Activated naive CD4-positive, alpha-beta T cell treated with anti-CD3 and anti-CD28 coated beads, Interleukin-2, amount 10 ng/mL, durations not matched to agents 7 days and 5 days (primary cell): ENCODE measurements around the gene PLIN3.
"Not testable (repeated sequence)": the region's sequence is repeated elsewhere in the genome, so short reads cannot be mapped to it uniquely, and the experiment has no call there.

ENCODE experiments used
- CTCF ChIA-PET: fragments of 350-600 bp; sonication (Branson Sonifier 250); formaldehyde crosslinking; loops from one replicate; lab custom pipeline; 2021; ENCODE audit warnings: antibody characterized with exemption; lab: Charles Lee
- DNase-seq: peaks from one replicate; pipeline ENCODE4 v3.0.0-alpha.2; 2020
- H3K27ac Mint-ChIP-seq: one replicate; pipeline ENCODE4 v1.8.0; 2021; ENCODE audit warnings: mild to moderate bottlenecking, moderate library complexity, mixed read lengths
- H3K27me3 Mint-ChIP-seq: one replicate; pipeline ENCODE4 v1.8.0; 2021; ENCODE audit warnings: mild to moderate bottlenecking, mixed read lengths
- H3K36me3 Mint-ChIP-seq: one replicate; pipeline ENCODE4 v1.8.0; 2021; ENCODE audit warnings: mixed read lengths
- H3K4me1 Mint-ChIP-seq: one replicate; pipeline ENCODE4 v1.8.0; 2021; ENCODE audit warnings: mixed read lengths
- H3K4me3 Mint-ChIP-seq: one replicate; pipeline ENCODE4 v1.8.0; 2021; ENCODE audit warnings: mild to moderate bottlenecking, moderate library complexity, mixed read lengths
- H3K9me3 Mint-ChIP-seq: one replicate; pipeline ENCODE4 v1.8.0; 2021; ENCODE audit warnings: mixed read lengths

PLIN3 gene

GRCh38 chr19:4877753-4878490 lies 10.5 kb upstream of the PLIN3 start:
- Mint-ChIP-seq H3K27me3 (peaks cover 32% of the 10 kb centered on the region), H3K9me3 (no peaks in the 10 kb centered on the region), H3K36me3 (no peaks in the 10 kb centered on the region), H3K27ac (no peak overlapping the region), H3K4me3 (no peak overlapping the region), H3K4me1 (peaks cover 6% of the 10 kb centered on the region)
- CTCF ChIA-PET, result interaction anchor here (0.9 kb wide), 1 partner anchor 9 kb away, joined by 3 read pairs; no protein-coding TSS in a partner anchor
- no peak for DNase-seq

GRCh38 chr19:4873930-4874329 lies 6.5 kb upstream of the PLIN3 start:
- Mint-ChIP-seq H3K36me3 (no peaks in the 10 kb centered on the region), H3K27ac (no peak overlapping the region), H3K4me3 (no peak overlapping the region), H3K4me1 (peaks cover 18% of the 10 kb centered on the region), H3K27me3 (peaks cover 54% of the 10 kb centered on the region), H3K9me3 (no peaks in the 10 kb centered on the region)
- CTCF ChIA-PET, result interaction anchor here (1.7 to 9.0 kb wide), 5 partner anchors 34 to 156 kb away, joined by 5 to 80 read pairs (median 18); no protein-coding TSS in a partner anchor
- no peak for DNase-seq

GRCh38 chr19:4871711-4872110 lies 4.2 kb upstream of the PLIN3 start:
- H3K27ac Mint-ChIP-seq, result no peak overlapping the region
- H3K36me3 Mint-ChIP-seq, result no peaks in the 10 kb centered on the region
- no peak for DNase-seq
- H3K9me3 Mint-ChIP-seq, result no peaks in the 10 kb centered on the region
- H3K4me3 Mint-ChIP-seq, result no peak overlapping the region
- H3K27me3 Mint-ChIP-seq, result peaks cover 42% of the 10 kb centered on the region
- CTCF ChIA-PET, result interaction anchor here (0.9 to 9.0 kb wide), 6 partner anchors 36 to 158 kb away, joined by 3 to 80 read pairs (median 16); no protein-coding TSS in a partner anchor
- H3K4me1 Mint-ChIP-seq, result peaks cover 26% of the 10 kb centered on the region

GRCh38 chr19:4870025-4870700 lies 2.7 kb upstream of the PLIN3 start:
- DNase-seq, result peak; percentile 29
- H3K4me1 Mint-ChIP-seq, result peaks cover 31% of the 10 kb centered on the region
- H3K36me3 Mint-ChIP-seq, result no peaks in the 10 kb centered on the region
- no peak overlapping the region for H3K4me3 Mint-ChIP-seq
- H3K9me3 Mint-ChIP-seq, result no peaks in the 10 kb centered on the region
- H3K27ac Mint-ChIP-seq, result peak overlapping the region; percentile 63
- peaks cover 37% of the 10 kb centered on the region for H3K27me3 Mint-ChIP-seq
- CTCF ChIA-PET, result interaction anchor here (0.9 to 9.0 kb wide), 3 partner anchors 19 to 160 kb away, joined by 3 to 80 read pairs (median 74); no protein-coding TSS in a partner anchor

GRCh38 chr19:4868286-4868834 lies 893 bp upstream of the PLIN3 start:
- peaks cover 31% of the 10 kb centered on the region for H3K4me1 Mint-ChIP-seq
- H3K9me3 Mint-ChIP-seq, result no peaks in the 10 kb centered on the region
- no peak for DNase-seq
- H3K27me3 Mint-ChIP-seq, result peaks cover 31% of the 10 kb centered on the region
- peak overlapping the region; percentile 74 for H3K4me3 Mint-ChIP-seq
- no peak overlapping the region for H3K27ac Mint-ChIP-seq
- H3K36me3 Mint-ChIP-seq, result no peaks in the 10 kb centered on the region
- CTCF ChIA-PET, result interaction anchor here (1.0 to 9.0 kb wide), 6 partner anchors 9 to 162 kb away, joined by 3 to 80 read pairs (median 4); no protein-coding TSS in a partner anchor

GRCh38 chr19:4866595-4867424 lies 657 bp downstream of the PLIN3 start:
- H3K27me3 Mint-ChIP-seq, result peaks cover 16% of the 10 kb centered on the region
- DNase-seq, result peak; percentile 64
- H3K36me3 Mint-ChIP-seq, result no peaks in the 10 kb centered on the region
- H3K4me1 Mint-ChIP-seq, result peaks cover 27% of the 10 kb centered on the region
- H3K4me3 Mint-ChIP-seq, result peak overlapping the region; percentile 74
- no peaks in the 10 kb centered on the region for H3K9me3 Mint-ChIP-seq
- H3K27ac Mint-ChIP-seq, result peak overlapping the region; percentile 67
- CTCF ChIA-PET, result interaction anchor here (0.7 to 9.0 kb wide), 7 partner anchors 15 to 163 kb away, joined by 3 to 80 read pairs (median 4); no protein-coding TSS in a partner anchor

DNA sequence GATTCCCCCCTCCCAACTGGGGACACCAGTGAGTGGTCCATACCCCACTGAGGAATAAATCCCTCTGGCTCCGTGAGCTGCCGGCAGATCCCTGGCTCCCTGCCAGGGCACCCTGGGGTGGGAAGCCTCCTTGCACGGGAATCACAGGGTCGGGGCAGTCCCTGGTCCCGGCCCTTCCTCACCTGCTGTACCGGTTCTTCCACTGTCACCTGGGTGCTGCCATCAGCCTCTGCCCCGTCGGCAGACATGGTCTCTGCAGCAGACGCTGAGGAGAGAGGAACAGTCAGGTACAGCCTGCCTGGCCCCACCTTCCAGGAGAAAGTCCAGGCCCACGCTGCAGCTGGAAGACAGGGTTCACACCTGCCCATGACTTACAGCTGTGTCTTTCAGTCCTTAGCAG lies 6.3 kb downstream of the PLIN3 start:
- Mint-ChIP-seq H3K4me3 (no peak overlapping the region), H3K27me3 (no peaks in the 10 kb centered on the region), H3K36me3 (peaks cover 1% of the 10 kb centered on the region), H3K9me3 (no peaks in the 10 kb centered on the region), H3K4me1 (peaks cover under 1% of the 10 kb centered on the region), H3K27ac (no peak overlapping the region)
- CTCF ChIA-PET, result no interaction called here
- DNase-seq, result no peak

DNA sequence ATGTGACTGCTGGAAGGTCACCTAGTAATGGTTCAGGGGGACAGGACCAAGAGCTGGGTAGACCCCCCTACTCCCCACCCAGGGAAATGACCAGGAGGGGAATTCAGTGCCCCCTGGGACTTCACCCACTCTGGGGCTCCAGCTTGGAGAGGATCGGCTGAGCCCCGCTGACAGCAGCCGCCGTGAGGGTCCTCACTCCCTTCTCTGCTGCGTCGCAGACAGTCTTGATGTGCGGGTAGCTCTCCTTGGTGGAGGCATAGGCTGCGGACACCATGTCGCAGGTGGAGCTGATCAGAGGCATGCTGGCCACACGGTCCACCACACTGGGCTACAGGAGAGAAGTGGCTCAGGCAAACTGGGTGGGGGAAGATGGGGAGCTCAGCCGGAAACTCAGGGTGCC lies 7.8 kb downstream of the PLIN3 start:
- no peak for DNase-seq
- Mint-ChIP-seq H3K9me3 (no peaks in the 10 kb centered on the region), H3K36me3 (peaks cover 4% of the 10 kb centered on the region), H3K4me1 (no peaks in the 10 kb centered on the region), H3K4me3 (no peak overlapping the region), H3K27me3 (no peaks in the 10 kb centered on the region), H3K27ac (no peak overlapping the region)
- CTCF ChIA-PET, result interaction anchor here (0.7 to 1.3 kb wide), 3 partner anchors 9 to 50 kb away, joined by 4 to 6 read pairs (median 4); no protein-coding TSS in a partner anchor

DNA sequence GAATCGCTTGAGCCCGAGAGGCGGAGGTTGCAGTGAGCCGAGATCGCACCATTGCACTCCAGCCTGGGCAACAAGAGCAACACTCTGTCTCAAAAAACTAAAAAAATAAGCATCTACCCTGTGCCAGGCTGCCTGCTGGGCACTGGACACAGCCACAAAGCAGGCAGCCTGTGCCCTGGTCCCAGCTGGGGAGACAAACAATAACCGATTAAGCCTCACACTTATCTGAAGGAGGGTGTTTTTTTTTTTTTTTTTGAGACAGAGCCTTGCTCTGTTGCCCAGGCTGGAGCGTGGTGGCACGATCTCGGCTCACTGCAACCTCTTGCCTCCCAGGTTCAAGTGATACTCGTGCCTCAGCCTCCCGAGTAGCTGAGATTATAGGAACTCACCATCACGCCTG lies 11.0 kb downstream of the PLIN3 start:
- H3K27ac Mint-ChIP-seq, H3K36me3 Mint-ChIP-seq, H3K27me3 Mint-ChIP-seq, H3K4me3 Mint-ChIP-seq, H3K4me1 Mint-ChIP-seq, DNase-seq, H3K9me3 Mint-ChIP-seq: not testable (repeated sequence)
- CTCF ChIA-PET, result interaction anchor here (9.3 kb wide), 1 partner anchor 48 kb away, joined by 141 read pairs; no protein-coding TSS in a partner anchor

DNA sequence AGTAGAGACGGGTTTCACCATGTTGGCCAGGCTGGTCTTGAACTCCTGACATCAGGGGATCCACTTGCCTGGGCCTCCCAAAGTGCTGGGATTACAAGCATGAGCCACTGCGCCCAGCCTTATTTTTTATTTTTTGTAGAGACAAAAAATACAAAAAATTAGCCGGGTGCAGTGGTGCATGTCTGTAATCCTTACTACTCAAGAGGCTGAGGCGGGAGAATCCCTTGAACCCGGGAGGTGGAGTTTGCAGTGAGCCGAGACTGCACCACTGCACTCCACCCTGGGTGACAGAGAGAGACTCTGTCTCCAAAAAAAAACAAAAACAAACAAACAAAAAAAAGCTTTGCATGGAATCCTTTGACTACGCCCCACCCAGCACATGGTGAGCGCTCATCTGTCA lies 14.0 kb downstream of the PLIN3 start:
- CTCF ChIA-PET, result interaction anchor here (0.9 to 9.3 kb wide), 2 partner anchors 24 to 45 kb away, joined by 3 to 141 read pairs; no protein-coding TSS in a partner anchor
- not testable (repeated sequence) for H3K27ac Mint-ChIP-seq, H3K9me3 Mint-ChIP-seq

DNA sequence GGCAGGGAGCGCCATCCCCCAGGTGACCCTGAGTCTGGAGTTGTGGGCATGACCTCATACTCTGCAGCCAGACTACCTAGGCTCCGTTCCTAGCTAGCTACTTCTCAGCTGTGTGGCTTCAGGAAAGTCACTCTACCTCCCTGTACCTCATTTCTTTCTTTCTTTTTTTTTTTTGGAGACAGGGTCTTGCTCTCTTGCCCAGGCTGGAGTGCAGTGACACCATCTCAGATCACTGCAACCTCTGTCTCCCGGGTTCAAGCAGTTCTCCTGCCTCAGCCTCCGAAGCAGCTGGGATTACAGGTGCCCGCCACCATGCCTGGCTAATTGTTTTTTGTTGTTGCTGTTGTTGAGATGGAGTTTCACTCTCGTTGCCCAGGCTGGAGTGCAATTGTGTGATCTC lies 15.0 kb downstream of the PLIN3 start:
- Mint-ChIP-seq H3K36me3 (peaks cover 6% of the 10 kb centered on the region), H3K4me1 (no peaks in the 10 kb centered on the region), H3K27me3 (no peaks in the 10 kb centered on the region), H3K9me3 (no peaks in the 10 kb centered on the region), H3K27ac (no peak overlapping the region), H3K4me3 (no peak overlapping the region)
- DNase-seq, result no peak
- CTCF ChIA-PET, result interaction anchor here (0.8 to 9.3 kb wide), 6 partner anchors 10 to 179 kb away, joined by 3 to 141 read pairs (median 4); no protein-coding TSS in a partner anchor

More for the DNA sequence above, 14.0 kb downstream of the PLIN3 start:
- DNase-seq, H3K4me1 Mint-ChIP-seq, H3K27me3 Mint-ChIP-seq, H3K4me3 Mint-ChIP-seq, H3K36me3 Mint-ChIP-seq: not testable (repeated sequence)

DNA sequence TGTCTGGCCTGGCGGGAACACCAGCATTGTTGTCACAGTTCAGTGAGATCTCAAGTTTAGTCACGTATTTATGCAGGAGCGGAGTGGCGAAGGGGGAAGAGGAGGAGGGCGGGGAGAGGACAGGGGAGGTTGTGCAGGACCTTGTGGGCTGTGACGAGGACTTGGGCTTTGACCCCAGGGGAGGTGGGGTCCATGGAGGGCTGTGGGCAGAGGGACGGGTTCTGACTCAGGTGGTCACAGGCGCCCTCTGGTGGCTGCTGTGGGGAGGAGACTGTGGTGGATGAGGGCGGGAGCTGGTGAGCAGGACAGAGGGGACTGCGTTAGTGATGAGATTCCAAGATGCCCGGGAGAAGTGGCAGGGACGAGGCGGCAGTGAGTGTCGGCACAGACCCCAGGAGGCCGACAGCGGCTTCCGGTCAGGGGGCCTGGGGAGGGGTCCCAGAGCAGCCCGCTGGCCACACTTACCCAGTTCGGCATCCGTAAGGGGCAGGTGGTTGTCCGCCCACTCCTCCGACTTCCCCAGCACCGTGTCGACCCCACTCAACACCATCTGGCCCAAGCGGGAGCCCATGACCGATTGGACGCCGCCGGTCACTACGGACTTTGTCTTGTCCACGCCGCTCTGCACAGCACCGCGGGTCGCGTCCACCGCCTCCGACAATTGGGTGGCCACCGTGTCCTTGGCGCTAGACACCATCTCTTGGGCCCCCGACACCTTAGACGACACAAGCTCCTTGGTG lies 15.7 kb downstream of the PLIN3 start:
- Mint-ChIP-seq H3K36me3 (peaks cover 4% of the 10 kb centered on the region), H3K4me3 (no peak overlapping the region), H3K4me1 (no peaks in the 10 kb centered on the region), H3K9me3 (no peaks in the 10 kb centered on the region), H3K27ac (no peak overlapping the region), H3K27me3 (no peaks in the 10 kb centered on the region)
- peak; percentile 80 for DNase-seq
- CTCF ChIA-PET, result interaction anchor here (0.5 to 9.3 kb wide), 11 partner anchors 13 to 180 kb away, joined by 3 to 141 read pairs (median 4); no protein-coding TSS in a partner anchor

DNA sequence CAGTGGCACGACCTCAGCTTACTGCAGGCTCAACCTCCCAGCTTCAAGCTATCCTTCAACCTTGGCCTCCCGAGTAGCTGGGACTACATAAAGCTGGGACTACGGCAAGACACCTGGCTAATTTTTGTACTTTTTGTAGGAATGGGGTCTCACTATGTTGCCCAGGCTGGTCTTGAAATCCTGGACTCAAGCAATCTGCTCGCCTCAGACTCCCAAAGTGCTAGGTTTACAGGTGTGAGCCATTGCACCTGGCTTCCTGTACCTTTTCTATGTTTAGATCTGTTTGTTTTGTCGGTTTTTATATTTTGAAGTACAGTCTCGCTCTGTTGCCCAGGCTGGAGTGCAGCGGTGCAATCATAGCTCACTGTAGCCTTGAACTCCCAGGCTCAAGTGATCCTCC lies 18.4 kb downstream of the PLIN3 start:
- peaks cover 2% of the 10 kb centered on the region for H3K36me3 Mint-ChIP-seq
- DNase-seq, result no peak
- CTCF ChIA-PET, result interaction anchor here (9.3 kb wide), 1 partner anchor 40 kb away, joined by 141 read pairs; no protein-coding TSS in a partner anchor
- H3K9me3 Mint-ChIP-seq, result no peaks in the 10 kb centered on the region
- H3K4me1 Mint-ChIP-seq, result no peaks in the 10 kb centered on the region
- no peak overlapping the region for H3K4me3 Mint-ChIP-seq
- H3K27ac Mint-ChIP-seq, result no peak overlapping the region
- no peaks in the 10 kb centered on the region for H3K27me3 Mint-ChIP-seq
